Inflammatory macrophage treated with lipopolysaccharide for 4 hours (primary cell): ENCODE measurements around the gene POC1B.
A peak's percentile ranks its signal among the peaks of the same experiment; 100 is the strongest.

Source experiments
- DNase-seq: peaks from one replicate; pipeline ENCODE4 v3.0.0-alpha.2; 2020

The POC1B gene

DNA sequence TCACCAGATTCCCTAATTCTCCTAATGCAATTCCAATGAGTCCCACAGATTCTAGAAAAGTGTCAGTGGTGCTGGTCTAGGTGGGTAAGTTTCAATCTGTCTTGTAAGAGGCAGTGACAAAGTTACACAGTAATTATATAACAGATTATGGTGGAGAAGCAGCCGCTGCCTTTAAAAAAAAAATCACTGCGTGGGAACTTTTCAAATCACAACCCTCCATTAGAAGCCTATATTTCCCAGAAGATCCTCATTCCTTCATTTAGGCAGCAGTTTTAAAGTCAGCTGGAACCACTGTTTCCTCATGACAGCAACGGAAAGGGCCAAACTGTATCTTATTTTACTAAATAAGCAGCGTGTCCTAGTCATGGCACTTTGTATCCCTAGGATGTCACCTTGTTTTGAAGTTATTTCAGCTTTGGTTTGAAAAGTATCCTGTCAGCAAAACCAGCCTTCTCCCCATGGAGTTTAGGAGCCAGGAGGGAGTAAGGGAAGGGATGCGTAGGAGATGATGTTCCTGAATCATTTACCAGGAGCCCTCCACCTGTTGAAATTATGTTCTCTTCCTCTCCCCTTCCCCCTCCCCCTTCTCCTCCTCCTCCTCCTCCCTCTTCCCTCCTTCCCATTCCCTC is 145.9 kb downstream of the POC1B start:
- no peak for DNase-seq

DNA sequence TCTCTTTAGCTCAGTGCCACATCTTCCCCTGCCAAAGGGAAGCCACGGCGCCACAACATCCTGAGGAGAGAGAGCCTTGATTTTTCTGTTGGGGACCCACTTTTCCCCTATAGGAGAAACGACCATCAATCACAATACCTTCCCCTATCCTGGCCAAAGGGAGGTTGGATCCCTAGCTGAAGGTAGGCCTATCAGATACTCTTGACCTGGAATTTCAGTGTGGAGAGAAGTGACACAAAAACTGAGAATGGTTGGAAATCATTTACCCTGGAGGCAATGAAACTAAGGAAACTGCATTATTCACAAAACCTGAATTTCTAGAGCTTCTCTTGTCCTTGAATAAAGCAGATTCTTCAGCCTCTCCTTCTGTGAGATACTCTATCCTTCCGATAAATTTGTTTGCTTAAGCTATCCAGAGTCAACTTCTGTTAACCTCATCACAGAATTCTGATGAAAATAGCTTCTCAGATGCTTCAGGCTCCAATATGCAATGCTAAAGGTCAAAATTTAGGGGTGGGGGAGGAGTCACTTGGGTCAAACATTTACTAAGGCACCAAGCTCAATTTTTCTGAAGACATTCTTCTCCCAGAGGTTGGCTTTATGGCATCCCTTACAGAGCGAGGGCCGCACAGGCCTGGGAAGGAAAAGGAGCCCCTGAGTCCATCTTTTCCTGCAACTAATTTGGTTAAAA is 146.6 kb downstream of the POC1B start:
- DNase-seq, result no peak

DNA sequence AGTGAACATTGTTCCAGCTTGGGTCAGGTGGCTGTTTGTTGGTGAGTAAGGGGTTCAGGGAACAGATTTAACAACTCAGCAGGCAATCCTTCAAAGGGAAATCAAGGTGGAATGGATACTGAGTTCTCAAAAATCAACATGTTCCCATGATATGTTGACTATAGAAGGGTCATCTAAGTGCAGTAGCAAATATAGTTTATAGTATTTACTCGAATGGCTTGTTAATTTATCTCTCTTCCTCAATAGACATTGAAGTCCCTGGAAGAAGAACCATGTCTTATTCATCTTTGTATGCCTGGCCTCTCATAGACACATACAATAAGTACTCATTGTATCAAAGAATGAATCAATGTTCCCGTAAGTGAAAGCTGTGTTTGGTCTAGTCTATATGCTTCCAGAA is 149.0 kb downstream of the POC1B start:
- no peak for DNase-seq

DNA sequence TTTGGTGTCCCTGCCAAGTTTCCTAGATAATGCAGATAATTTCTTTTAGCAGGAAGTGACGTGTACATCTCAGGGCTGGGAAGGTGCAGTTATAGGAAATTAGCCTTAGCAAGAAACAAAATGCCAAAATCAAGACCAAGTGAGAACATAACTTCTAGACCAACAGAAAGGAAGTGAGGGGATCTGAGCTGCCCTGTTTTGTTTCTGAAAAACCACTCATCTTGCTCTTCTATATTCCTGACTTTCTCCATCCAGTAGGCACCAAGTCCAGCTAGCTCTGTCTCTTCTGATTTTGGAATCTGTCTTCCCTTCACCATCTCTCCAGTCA is 149.7 kb downstream of the POC1B start:
- no peak for DNase-seq

DNA sequence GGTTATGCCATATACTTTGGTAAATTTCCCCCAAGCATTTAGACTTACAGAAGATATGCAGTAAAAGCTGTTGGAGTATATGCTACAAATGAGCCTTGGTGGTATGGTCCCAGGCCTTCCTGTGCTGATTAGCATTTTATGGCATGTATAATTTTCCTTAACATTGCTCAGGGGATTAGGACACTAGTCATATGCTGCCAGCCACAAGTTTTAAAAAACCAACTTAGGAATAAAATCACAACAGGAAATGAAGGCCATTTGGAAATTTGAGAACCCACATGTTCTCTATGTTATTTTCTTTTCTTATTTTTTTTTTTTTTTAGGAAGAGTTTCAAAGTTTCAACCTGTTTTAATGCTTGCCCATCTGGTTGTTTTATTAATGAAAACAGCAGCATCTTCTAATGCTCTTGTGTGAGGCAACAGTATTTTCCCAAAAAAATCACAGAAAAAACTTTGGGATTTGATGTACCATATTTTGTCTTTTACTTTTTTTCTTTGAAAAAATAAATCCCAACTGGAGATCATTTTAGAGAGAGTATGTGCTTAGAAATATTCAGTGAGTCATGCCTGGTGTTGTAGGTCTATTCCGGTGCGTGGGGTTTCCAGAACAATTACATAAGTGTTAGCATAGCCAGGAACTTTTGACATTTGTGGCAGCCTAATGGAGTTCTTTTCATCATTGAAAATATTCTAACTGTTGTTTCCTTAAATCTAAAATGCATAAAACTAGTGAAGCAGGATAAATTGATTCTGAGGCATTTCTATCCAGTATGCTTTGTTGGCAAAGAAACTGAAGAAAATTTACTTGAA is 151.9 kb downstream of the POC1B start:
- peak; percentile 85 for DNase-seq

DNA sequence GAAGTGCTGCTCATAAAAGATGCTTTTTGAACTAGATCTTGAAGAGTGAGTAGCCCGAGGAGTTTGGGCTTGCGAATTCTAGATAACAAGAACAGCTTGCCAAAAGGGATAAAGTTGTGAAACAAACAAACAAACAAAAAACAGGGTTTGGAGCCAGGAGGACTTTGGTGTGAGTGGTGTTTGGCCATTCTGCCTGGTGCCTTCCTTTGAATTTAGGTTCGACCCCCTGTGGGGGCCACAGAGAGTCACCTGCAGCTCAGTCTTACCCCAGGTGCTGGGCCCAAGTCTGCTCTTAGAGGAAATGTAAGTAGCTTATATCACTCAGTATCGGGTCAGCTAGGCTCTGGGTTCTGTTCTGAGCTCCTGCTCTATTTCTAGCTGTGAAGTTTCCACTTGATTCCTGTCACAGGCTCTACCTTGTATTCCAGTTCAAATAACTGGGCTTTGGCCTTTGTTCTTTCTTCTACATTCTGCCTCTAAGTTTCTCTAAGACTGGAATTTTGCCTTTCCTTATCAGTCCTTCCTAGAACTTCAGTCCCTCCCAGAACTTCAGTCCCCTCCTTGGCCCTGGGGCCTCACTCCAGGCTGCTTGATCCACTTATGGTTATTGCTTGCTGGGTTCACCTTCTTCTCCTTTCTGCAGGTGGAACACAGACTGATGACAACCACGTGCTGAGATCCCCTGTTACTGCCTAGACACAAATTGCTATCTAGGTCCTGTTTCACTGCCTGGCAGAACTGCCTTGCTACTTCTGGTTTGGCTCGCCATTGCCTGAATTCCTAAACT is 153.1 kb downstream of the POC1B start:
- no peak for DNase-seq

DNA sequence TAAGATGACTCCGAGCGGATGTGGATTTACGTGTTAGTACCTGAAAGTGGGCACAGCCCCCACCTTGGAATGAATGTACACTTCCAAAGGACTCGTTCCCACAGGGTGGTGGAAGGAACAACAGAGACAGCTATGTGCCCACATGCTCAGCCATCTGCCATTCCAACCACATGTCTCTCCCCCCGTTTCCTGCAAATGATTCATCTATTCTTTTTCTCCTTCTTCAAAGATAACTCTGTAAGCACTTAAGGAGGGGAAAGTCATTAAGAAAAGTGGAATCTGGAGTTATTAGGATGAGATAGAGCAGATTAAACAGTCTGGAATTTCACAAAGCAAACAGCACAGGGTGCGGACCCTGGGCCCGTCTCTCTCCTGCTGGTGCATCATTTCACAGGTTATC is 155.0 kb downstream of the POC1B start:
- DNase-seq, result no peak

DNA sequence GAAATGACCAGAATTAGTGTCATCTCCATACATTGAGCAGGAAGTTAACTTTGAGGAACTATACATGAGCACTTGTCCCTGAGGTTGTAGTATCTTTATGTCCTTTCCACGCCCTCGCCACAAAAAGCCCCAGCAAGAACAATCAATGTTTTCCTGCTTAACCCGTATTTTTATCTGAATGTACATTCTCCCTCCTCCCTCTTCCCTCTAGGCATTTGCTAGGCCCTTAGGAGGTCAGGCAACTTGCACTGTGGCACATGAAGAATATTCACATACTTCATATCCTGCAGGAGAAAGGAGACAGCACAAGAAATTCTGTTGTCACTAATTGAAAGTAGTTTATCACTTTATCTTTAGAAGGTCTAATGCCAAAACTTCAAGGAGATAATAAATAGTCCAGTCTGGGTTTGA is 155.4 kb downstream of the POC1B start:
- peak; percentile 33 for DNase-seq
